Lower lobe of right lung (tissue), 2 donors: ENCODE data around the gene LRRD1. TPM values are rescaled to one million over a fixed set of nuclear protein-coding genes. Genes with fewer than 3 reads are reported as not detected.

Source experiments
- ATAC-seq, 2 donors: fragments of 200-7000 bp; cut with Tn5 transposase; one replicate each; pipeline ENCODE4 v1.9.1; 2020 to 2022; ENCODE audit warnings: mild to moderate bottlenecking in 2 of 2, moderate library complexity in 2 of 2
- DNase-seq: peaks from one replicate; pipeline ENCODE4 v3.0.0-alpha.2; 2020
- H3K27ac ChIP-seq: fragments of 200-600 bp; one replicate; pipeline ENCODE4 v1.8.0; 2022
- H3K27me3 ChIP-seq: fragments of 200-600 bp; one replicate; pipeline ENCODE4 v1.8.0; 2022; ENCODE audit warnings: low read depth
- H3K36me3 ChIP-seq: fragments of 200-600 bp; one replicate; pipeline ENCODE4 v1.8.0; 2022; ENCODE audit warnings: mild to moderate bottlenecking
- H3K4me1 ChIP-seq: fragments of 200-600 bp; one replicate; pipeline ENCODE4 v1.8.0; 2022
- H3K4me3 ChIP-seq: fragments of 200-600 bp; one replicate; pipeline ENCODE4 v1.8.0; 2022; ENCODE audit warnings: mild to moderate bottlenecking
- H3K9me3 ChIP-seq: fragments of 200-600 bp; one replicate; pipeline ENCODE4 v1.8.0; 2022
- intact Hi-C: fragments of 100-400 bp; cut with DNase I; formaldehyde crosslinking; loops from one replicate; pipeline ENCODE4 v1.11.0; 2022
- microRNA-seq: library from miRNA; unstranded; fragments of <30 nt; microRNA quantifications from one replicate; pipeline ENCODE4 v1.2.0, GENCODE V29; 2020; ENCODE audit warnings: borderline number of aligned reads
- total RNA-seq: library from RNA; stranded (reverse); fragmentation: NEBNext Ultra II Directional; extraction: Animal tissue kit (Norgen Biotek cat#: 25700); gene quantifications from one replicate; pipeline ENCODE4 v1.2.1, GENCODE V29; 2021
- TF ChIP-seq, protein P1 (sequence below): fragments of 200-600 bp; IDR thresholded peaks from one replicate; pipeline ENCODE4 v1.8.0; 2022; ENCODE audit warnings: antibody characterized with exemption, mild to moderate bottlenecking
- donor health status: DM: no; HTN: yes; CAD: no; lungs with severe emphysema.

Gene LRRD1
- total RNA-seq, 1 donor from 2014 or later: not detected

DNA sequence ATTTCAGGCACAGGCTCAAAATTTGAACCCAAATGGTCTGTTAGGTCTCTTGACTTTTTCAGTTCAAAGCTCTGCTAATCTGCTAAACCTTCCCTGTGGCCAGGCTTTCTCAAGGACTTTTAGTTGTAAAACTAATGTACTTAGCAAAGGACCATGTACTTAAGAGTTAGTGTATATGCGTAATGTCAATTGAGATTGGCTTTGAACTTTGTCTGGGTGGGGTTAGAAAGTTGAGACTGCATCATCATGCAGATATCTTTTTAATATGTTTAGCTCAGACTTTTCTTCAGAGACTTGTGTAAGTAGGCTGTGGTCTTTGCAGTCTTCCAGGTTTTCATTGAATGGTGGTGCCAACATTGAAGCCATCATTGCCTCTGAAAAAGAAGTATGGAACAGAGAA lies 78.4 kb downstream of the LRRD1 start:
- ATAC-seq (no peak), DNase-seq (no peak)
- no peak overlapping the region for H3K4me3 ChIP-seq
- intact Hi-C loops: no loop called here
- H3K27me3 ChIP-seq: no peaks in the 10 kb centered on the region
- no peaks in the 10 kb centered on the region for H3K9me3 ChIP-seq
- TF ChIP-seq, protein P1, sequence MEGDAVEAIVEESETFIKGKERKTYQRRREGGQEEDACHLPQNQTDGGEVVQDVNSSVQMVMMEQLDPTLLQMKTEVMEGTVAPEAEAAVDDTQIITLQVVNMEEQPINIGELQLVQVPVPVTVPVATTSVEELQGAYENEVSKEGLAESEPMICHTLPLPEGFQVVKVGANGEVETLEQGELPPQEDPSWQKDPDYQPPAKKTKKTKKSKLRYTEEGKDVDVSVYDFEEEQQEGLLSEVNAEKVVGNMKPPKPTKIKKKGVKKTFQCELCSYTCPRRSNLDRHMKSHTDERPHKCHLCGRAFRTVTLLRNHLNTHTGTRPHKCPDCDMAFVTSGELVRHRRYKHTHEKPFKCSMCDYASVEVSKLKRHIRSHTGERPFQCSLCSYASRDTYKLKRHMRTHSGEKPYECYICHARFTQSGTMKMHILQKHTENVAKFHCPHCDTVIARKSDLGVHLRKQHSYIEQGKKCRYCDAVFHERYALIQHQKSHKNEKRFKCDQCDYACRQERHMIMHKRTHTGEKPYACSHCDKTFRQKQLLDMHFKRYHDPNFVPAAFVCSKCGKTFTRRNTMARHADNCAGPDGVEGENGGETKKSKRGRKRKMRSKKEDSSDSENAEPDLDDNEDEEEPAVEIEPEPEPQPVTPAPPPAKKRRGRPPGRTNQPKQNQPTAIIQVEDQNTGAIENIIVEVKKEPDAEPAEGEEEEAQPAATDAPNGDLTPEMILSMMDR: no peak
- peaks cover 98% of the 10 kb centered on the region for H3K36me3 ChIP-seq
- no peak overlapping the region for H3K27ac ChIP-seq
- no peaks in the 10 kb centered on the region for H3K4me1 ChIP-seq

DNA sequence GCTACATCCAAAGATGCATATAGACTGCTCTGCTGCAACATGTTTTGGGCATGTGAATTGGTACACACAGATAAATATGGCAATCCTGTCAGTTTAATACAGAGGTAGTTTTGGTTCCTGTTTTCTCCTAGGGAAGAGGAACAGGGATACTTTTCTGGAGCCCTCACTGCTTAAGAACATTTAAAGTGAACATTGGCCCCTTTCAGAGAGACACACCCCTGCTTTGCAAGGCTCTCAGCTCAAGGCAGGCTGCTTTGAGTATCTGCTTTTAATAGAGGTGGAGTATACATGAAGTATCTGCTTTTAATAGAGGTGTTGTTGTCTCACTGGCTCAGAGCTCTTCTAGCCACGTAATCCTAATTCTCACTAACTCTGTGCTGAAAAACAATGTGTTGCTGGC lies 83.6 kb downstream of the LRRD1 start:
- Histone ChIP-seq H3K4me1 (no peaks in the 10 kb centered on the region), H3K9me3 (no peaks in the 10 kb centered on the region), H3K36me3 (peaks cover 90% of the 10 kb centered on the region), H3K27ac (no peak overlapping the region), H3K4me3 (no peak overlapping the region), H3K27me3 (no peaks in the 10 kb centered on the region)
- DNase-seq (no peak), ATAC-seq (peak; percentile 80)
- TF ChIP-seq, protein P1: no peak
- intact Hi-C loops: no loop called here

Small RNA genes lying within 50 kb of the gene (microRNA-seq; reads per million reads assigned to microRNA genes)
- gene MIR1285-1: not detected

Other genes starting within 250 kb of the LRRD1 start
- gene AKAP9, start 238.3 kb downstream of the LRRD1 start, total RNA-seq: 93.7 TPM
- gene CYP51A1, start 44.7 kb downstream of the LRRD1 start, total RNA-seq: 129 TPM
- 49.0 TPM for gene KRIT1, start 66.8 kb upstream of the LRRD1 start, total RNA-seq
- gene ANKIB1, start 66.8 kb upstream of the LRRD1 start, total RNA-seq: 48.0 TPM